HG03139 (cell line): ENCODE results near the gene KDM2A.
A peak's percentile ranks its signal among the peaks of the same experiment; 100 is the strongest.

Experiments
- ATAC-seq: cut with Tn5 transposase; IDR thresholded peaks from one replicate; pipeline ENCODE4 v1.9.1; 2021; ENCODE audit not compliant: unreplicated experiment

The KDM2A gene

DNA sequence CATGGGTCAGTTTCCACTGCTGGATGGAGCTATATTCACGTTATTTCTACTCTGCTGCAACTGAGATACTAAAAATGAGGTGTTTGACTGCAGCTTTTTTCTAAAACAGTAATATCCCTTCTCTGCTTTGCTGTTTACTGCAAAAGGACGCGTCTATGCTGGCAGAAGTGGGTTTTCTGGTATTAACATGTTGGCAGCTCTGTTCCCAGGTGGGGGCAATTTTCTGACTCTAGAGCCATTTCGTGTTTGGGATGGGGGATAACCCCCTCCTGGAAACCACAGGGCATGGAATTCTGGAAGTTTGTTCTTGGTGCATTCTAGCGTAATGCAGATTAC lies 152.1 kb downstream of the KDM2A start:
- ATAC-seq, result no peak

GRCh38 chr11:67271541-67272284 lies 152.7 kb downstream of the KDM2A start:
- ATAC-seq, result no peak

DNA sequence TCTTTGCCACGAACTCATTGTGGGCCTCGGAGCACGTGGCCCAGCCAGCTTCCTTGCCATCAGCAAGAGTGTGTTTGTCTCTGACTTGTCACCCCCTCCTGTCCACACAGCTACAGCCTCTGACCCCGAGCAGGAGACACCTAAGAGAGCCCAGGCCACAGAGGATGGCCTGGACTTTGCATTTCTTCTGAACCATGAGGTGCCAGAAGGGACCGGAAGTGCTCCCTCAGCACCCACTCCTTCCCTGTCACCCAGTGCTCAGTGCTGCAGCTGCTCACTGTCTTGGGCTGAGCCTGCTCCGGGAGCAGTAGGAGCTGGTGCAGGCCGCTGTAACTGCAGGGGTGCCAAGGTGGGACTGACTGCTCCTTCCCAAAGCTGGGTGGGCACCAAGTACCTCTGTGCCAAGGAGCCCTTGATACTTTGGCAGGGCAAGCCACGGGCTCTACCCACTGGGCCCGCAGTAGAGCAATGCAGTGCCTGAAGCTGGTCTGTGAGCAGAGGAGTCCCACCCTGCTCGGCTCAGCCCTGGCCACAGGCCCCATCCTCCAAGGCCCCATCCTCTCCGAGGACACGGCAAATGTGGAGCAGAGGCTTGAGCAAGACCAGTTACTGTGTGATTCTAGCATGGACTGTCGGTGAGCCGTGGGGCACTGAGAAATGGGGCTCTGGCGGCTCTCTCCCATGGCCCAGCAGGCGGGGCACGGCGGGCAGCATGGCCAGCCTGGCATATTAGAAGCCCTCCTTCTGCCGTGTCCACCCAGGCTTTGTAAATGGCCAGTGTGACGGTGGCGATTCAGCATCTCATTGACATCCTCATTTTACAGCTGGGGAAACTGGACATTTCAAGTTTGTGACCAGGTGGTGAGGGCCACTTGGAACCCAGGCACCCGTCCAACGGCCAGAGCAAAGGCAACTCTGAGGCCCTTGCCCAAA lies 153.5 kb downstream of the KDM2A start:
- no peak for ATAC-seq

- ATAC-seq, result no peak
These were observed 154.4 kb downstream of the KDM2A start for GRCh38 chr11:67273260-67273990.

GRCh38 chr11:67274768-67275605 lies 155.9 kb downstream of the KDM2A start:
- no peak for ATAC-seq

- ATAC-seq, result no peak
These were observed 156.7 kb downstream of the KDM2A start for GRCh38 chr11:67275606-67276409.

GRCh38 chr11:67276781-67277230 lies 157.7 kb downstream of the KDM2A start:
- ATAC-seq, result peak; percentile 13

- ATAC-seq, result peak; percentile 62
These were observed 158.3 kb downstream of the KDM2A start for GRCh38 chr11:67277231-67277961.

DNA sequence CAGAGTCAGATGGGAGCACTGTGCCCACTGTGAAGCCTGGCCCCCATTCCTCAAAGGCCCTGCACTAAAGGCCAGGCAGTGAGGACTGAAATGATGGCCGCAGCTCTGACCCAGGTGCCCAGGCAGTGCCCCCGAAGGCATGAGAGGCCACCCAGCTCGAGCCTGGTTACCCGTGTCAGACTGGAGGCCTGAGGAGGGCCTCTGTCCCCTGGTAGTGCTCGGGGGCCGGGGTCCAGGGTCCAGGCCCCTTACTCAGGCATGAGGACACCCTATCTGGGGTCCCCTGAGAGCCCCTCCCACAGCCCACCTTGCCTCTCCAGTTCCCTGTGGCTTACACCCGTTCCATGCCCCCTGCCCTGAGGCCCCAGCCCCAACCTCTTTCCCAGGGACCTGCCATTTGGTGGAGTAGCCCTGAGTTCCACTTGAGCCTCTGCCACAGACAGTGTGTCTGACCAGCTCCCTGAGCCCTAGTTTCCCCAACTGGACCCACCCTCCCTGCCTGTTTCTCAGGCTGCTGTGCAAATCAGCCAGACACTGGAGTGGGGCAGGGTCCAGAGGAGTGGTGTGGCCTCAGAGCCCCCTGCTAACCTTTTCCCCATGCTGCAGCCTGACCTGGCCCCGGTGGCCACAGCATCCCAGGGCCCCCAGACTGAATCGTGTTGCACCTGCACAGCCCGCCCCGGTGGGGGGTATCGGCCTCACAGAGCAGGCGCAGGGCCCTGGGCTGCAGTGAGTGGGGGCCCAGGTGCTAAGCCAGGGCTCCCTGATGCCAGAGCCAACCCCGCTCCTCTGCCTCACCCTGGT lies 159.3 kb downstream of the KDM2A start:
- no peak for ATAC-seq

DNA sequence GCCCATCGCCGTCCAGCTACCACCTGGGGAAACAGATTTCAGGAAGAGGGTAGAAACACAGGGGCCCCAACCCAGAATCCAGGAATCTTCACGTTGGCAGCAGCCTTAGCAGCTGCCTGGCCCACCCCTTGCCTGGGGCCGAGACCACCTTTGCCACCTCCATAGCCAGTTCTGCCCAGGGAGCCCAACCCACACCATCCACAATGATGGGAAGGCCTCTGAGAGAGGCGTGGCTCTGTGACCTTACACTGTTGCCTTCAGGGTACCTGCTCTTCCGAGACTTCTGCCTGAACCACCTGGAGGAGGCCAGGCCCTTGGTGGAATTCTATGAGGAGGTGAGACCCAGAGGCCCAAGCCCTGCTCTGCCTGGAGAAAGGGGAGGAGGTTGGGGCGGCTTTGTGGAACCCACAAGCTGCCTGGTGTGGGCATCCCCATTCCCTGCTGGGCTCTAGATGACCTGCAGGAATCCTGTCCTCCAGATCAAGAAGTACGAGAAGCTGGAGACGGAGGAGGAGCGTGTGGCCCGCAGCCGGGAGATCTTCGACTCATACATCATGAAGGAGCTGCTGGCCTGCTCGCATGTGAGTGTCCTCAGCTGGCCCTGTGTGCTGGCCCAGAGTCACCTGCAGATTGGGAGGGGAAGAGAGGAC lies 160.0 kb downstream of the KDM2A start:
- ATAC-seq, result no peak

- no peak for ATAC-seq
These were observed 160.7 kb downstream of the KDM2A start for GRCh38 chr11:67279589-67280340.

GRCh38 chr11:67280341-67280787 lies 161.3 kb downstream of the KDM2A start:
- no peak for ATAC-seq

- ATAC-seq, result no peak
These were observed 161.9 kb downstream of the KDM2A start for GRCh38 chr11:67280788-67281551.

GRCh38 chr11:67281552-67282150 lies 162.6 kb downstream of the KDM2A start:
- no peak for ATAC-seq

DNA sequence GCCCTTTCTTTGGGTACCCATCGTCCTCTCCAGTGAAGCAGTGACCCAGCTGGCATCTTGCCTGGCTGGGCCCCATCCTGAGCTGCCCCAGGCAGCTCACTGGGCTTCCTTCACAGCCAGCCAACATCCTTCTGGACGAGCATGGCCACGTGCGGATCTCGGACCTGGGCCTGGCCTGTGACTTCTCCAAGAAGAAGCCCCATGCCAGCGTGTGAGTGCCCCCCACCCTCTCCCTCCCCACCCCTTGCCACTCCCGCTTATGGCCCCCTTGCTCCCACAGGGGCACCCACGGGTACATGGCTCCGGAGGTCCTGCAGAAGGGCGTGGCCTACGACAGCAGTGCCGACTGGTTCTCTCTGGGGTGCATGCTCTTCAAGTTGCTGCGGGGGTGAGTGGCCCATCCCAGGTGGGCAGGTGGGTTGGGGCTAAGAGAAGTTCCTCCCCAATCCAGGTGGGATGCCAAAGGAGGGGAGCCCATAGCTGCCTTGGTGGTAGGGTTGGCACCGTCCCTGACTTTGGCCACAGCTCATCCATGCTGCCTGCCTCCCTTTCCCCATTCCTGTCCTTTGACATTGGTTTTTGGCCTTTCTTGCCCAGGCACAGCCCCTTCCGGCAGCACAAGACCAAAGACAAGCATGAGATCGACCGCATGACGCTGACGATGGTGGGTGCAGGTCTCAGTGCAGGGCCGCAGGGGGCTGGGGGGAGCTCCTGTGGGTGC lies 163.3 kb downstream of the KDM2A start:
- no peak for ATAC-seq
